ENCODE data around the gene DYRK3.

DYRK3 gene

DNA sequence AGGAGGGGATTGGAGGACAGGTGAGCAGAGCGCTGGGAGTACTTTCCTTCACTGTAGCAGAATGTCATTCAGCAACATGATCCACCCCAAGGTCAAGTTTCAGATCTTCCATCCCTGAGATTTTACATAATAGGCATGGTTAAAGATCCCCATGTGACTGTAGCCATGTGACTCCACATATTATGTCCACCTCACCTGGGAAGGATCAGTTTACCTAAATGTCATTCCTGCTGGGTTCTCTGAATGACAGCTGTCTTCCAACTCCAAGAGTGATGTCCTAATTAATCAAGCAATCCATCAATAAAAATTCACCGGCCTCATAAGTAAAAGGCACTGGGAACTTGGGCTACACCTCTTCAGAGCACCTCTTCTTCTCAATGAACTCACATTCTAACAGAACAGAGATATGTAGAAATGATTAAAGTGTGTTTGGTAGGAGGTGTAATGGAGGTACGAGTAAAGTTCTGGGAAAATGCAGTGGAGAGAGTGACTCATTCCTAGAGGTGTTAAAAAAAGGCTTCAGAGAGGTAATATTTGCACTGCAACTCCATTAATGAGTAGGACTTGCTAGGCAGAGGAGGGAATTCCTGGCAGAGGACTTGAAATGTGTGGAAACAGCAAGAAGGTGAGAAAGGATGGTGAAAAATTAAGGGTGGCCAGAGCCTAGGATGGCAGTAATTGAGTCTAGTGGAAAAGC lies 27.2 kb downstream of the DYRK3 start:
- no peak for DNase-seq

DNA sequence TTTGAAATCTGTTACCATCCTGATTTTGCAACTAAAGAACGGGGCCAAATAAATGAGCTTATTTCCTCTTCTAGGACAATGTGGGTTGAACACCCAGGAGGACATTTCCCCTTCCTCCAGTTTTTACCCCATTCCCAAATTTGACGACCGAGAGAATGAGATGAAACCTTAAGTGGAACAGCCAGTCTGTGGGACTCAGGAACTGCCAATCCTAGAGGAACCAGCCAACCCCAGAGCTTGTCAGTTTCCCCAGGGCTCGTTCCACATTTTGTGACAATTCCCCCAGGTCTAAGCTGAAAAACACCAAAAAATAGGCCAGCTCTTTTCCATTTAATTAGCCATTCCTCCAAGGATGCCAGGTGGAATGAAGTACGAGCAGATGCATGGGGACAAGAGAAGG lies 28.0 kb downstream of the DYRK3 start:
- no peak for DNase-seq

- DNase-seq, result peak; percentile 68
Observed at GRCh38 chr1:206663832-206664652, 28.7 kb downstream of the DYRK3 start.

- no peak for DNase-seq
Observed at GRCh38 chr1:206664740-206665139, 29.4 kb downstream of the DYRK3 start.

- DNase-seq, result no peak
Observed at GRCh38 chr1:206666031-206666561, 30.8 kb downstream of the DYRK3 start.

GRCh38 chr1:206666954-206667665 lies 31.8 kb downstream of the DYRK3 start:
- DNase-seq, result no peak

DNA sequence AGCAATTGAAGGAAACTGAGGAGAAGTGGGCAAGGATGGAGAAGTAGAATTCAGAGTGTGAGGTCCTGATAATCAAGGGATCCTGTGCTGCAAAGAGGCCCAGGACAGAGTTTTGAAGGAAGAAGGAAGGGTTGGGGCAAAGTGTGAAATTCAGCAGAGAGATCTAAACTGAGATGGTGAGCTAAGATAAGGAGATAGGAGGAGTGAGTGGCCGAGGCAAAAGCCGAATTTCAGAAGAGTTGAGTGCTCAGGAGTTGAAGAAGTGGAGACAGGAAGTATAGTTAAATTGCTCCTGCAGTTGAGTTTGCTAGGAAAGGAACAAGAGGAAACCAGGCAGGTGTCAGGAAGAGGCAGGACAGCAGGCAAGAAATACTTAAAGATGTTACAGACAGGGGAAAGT lies 33.0 kb downstream of the DYRK3 start:
- DNase-seq, result no peak

- no peak for DNase-seq
Observed at GRCh38 chr1:206668874-206669410, 33.6 kb downstream of the DYRK3 start.

DNA sequence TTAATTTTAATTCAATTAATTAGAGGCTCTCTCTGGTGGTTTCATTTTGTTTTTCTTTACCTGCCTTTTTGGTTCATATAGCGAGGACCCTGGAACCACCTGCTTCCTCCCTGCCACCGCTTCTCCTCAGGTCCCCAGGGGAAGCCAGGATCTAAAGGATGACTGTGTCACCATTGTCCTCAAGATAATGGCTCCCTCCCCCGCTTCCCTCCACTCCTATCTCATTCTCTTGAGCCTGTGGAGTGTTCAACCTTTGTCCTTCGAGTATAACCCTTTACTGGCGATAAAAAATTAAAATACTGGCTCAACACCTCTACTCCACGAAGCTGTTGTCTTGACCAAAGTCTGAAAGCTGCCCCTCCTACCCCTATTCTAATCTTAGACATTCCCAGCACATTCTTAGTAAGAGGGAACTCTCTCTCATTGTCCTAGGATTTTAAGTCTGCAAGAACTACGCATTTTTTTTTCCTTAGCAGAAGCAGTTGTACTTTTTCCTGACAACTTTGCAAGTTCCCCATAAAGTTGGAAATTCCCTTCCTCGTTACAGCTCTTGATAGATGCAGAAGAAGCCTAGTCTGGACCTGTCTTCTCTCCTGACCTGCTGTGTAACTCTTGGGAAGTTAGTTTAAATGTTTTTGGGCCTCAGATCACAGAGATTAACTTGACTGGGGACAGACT lies 36.8 kb downstream of the DYRK3 start:
- DNase-seq, result no peak

DNA sequence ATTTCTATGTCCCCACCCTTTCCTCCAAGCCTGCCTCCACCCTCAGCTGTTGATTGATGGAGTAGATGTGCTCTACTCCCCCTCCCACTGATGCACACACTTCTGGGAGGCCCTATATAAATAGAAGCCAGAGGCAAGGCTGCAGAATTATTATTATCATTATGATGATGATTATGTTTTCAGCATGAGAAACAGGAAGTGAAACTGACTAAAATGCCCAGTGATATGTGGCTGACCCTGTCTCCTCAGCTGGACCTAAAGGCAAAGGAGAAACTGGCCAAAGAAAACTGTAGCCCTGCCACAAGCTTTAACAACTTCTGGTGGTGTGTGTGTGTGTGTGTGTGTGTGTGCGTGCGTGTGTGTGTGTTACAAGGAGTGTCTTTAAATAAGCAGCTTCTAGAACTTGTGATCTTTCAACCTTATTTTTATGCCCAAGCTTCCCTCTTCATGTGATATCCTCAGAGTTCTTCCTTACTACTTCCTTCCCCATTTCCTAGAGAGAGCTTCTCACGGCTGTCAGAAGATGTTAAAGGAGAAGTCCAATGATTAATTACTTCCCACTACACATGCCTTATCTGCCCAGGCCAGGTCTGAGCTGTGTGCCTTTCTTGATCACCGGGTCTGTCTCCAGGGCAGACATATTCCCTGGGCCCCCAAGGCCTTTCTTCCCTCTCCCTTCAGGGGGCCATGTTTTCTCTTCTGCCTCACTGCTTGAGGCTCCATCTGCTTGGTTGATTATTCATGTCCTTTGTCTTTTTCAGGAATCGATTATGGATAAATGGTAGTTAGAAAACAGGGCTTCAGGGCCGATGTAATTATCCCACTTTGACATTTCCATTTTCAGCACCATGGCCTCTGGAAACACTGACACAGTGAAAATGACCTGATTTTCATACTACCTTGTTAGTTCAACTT lies 37.8 kb downstream of the DYRK3 start:
- DNase-seq, result no peak

DNA sequence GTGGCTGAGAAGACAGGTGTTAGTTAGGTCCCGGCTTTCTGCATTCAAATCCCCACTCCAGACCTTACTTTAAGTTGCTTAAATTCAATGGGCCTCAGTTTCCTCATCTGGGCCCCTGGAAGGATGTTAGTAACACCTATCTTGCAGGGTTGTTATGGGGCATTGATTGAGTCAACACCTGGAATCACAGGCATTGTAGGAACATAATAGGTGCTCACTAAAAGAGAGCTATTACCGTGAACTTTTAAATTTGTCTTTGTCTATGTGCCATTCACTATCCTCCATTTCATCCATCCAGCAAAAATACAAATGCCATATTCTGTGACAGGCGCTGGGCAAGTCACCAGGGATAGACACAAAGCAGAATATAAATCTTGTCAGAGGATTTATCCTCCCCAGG lies 38.9 kb downstream of the DYRK3 start:
- no peak for DNase-seq

DNA sequence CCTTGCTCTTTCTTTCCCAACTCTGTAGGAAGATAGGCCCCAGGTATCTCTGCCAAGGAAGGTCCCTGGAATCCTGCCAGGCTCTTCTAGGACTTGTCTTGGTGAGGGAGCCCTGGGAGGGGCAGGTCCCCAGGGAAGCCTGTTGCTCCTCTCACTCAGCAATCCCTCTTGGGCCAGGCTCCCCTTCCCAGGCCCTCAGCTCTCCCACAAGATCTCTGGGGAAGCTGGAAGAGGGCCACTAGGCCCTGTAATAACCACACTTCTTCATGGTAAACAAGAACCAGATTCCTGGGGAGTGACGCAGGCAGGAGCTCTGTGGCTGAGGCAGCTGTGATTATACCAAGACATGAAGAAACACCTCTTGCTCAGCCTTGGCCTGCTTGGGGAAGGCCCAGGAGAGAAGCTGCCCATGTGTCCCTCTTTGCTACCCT lies 39.4 kb downstream of the DYRK3 start:
- DNase-seq, result no peak

DNA sequence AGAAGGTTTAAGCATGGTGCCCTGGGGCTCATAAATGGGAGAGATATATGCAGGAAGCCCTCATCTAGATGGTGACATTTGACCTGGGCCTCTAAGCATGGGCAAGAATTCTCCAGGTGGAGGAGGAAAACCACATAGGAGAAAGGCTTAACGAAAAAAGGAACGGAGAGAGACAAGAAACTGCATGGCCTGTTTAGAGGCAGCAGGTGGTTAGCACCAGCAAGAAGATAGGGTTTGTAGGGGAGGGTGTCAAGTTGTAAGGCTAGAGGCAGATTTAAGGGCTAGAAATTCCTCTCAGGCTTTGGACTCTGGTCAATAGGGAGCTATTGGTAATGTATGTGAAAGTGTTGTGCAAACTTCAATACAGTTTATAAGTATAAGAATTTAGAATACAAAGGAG lies 41.2 kb downstream of the DYRK3 start:
- DNase-seq, result no peak

DNA sequence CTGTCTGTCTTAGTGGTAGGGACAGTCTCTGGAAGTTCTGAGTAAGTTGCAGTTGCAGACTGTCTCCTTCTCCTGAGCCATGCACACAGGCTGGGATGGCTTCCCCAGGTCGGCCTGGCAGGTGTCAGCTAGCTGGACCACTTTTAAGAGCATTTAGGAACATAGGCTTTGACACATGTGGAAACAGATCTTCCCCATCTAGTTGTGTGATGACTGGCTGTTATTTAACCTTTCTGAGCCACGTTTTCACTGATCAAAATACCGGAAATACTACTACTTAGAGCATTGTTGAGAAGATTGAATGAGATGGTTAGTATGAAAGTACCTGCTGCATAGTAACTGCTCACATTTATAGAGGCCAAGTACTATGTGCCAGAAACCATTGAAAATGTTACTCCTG lies 43.2 kb downstream of the DYRK3 start:
- no peak for DNase-seq

GRCh38 chr1:206679738-206680211 lies 44.4 kb downstream of the DYRK3 start:
- no peak for DNase-seq

- no peak for DNase-seq
Observed at GRCh38 chr1:206680279-206680678, 44.9 kb downstream of the DYRK3 start.

GRCh38 chr1:206681359-206681758 lies 46.0 kb downstream of the DYRK3 start:
- DNase-seq, result no peak

DNA sequence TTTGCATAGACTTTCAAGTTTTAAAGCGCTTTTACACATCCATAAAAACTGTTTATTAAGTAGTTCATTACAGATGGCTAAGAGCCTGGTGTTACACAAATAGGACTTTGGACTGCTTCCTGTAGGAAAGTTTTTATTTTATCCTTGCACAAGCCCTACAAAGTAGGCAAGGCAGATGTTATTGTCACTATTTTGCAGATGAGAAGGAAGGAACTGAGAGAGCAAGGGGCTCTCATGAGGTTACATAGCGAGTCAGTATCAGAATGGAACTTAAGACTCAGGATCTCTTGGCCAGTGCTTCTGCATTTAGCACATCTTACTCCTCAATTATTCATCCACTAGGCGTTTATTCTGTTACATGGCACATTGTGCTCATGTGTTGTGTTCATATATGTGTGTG lies 46.8 kb downstream of the DYRK3 start:
- no peak for DNase-seq

DNA sequence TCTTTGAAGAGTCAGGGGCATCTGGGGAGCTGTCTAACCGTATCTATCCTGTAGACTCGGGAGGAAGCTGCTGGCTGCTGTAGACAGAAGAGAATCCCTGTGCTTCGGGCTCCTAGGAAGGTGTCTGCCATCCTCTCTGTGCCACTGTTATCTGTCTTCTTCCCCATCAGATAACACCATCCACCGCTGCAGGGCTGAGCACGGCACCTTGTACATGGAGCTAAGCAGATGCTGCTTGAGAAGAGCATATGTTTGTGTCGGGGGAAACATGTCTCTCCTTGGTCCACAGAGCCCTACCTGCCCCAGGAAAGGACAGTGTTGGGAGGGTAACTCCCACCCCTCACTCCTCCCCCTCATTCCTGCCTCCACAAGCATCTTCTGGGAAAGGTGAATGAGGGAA lies 48.0 kb downstream of the DYRK3 start:
- DNase-seq, result no peak

- no peak for DNase-seq
Observed at GRCh38 chr1:206684003-206684402, 48.7 kb downstream of the DYRK3 start.

Data from activated CD4-positive, CD25-positive, alpha-beta regulatory T cell treated with anti-CD3 and anti-CD28 coated beads, Interleukin-2, amount 50 U/mL, for 72 hours (primary cell).